Naive thymus-derived CD4-positive, alpha-beta T cell (primary cell): ENCODE results near the gene PEX12. TPM values are rescaled to one million over a fixed set of nuclear protein-coding genes. Genes with fewer than 3 reads are reported as not detected.

Source experiments
- ATAC-seq: fragments of 150-1000 bp; cut with Tn5 transposase; 2 replicates; pipeline ENCODE4 v1.10.0; 2021; ENCODE audit warnings: mild to moderate bottlenecking, moderate library complexity
- CTCF ChIA-PET: fragments of 350-600 bp; sonication (Branson Sonifier 250); formaldehyde crosslinking; loops from one replicate; lab custom pipeline; 2021; ENCODE audit warnings: antibody characterized with exemption; lab: Charles Lee
- POLR2A ChIA-PET: fragments of 350-600 bp; sonication (Branson Sonifier 250); formaldehyde crosslinking; loops from one replicate; lab custom pipeline; 2021; ENCODE audit warnings: antibody characterized with exemption, inconsistent platforms; lab: Charles Lee
- DNase-seq, 9 donors: peaks; one replicate each; pipeline versions ENCODE4 v3.0.0 to v3.0.0-alpha.2; 2020 to 2022; ENCODE audit warnings: mixed read lengths in 1 of 9
- H3K27ac ChIP-seq: one replicate; pipeline ENCODE4 v1.7.0; 2013; ENCODE audit warnings: mild to moderate bottlenecking, low read depth, low read length, moderate library complexity
- H3K27me3 ChIP-seq, 2 donors: one replicate each; pipeline ENCODE4 v1.7.0; 2013; ENCODE audit warnings: low read length in 2 of 2, mild to moderate bottlenecking in 2 of 2, moderate library complexity in 2 of 2; ENCODE audit not compliant: control insufficient read depth in 2 of 2, insufficient read depth in 2 of 2
- H3K36me3 ChIP-seq, 3 experiments: 1 replicate in 2 of 3; 2 replicates in 1 of 3; pipeline ENCODE4 v1.7.0; 2013; ENCODE audit warnings: low read length in 3 of 3, mild to moderate bottlenecking in 3 of 3, moderate library complexity in 1 of 3; ENCODE audit not compliant: insufficient read depth in 3 of 3, control insufficient read depth in 2 of 3
- H3K4me1 ChIP-seq, 2 donors: one replicate each; pipeline ENCODE4 v1.7.0; 2013; ENCODE audit warnings: low read length in 2 of 2, mild to moderate bottlenecking in 2 of 2, moderate library complexity in 1 of 2; ENCODE audit not compliant: control insufficient read depth in 2 of 2, insufficient read depth in 2 of 2
- H3K4me3 ChIP-seq: 2 replicates; pipeline ENCODE4 v1.7.0; 2013; ENCODE audit warnings: mild to moderate bottlenecking, low read length
- H3K9me3 ChIP-seq, 3 experiments: 1 replicate in 2 of 3; 2 replicates in 1 of 3; pipeline ENCODE4 v1.7.0; 2013; ENCODE audit warnings: low read length in 3 of 3; ENCODE audit not compliant: control insufficient read depth in 2 of 3
- H3K27ac Mint-ChIP-seq, 9 donors: one replicate each; pipeline ENCODE4 v1.8.0; 2020 to 2022; ENCODE audit warnings: mixed read lengths in 9 of 9, mild to moderate bottlenecking in 8 of 9, moderate library complexity in 5 of 9, inconsistent platforms in 2 of 9
- H3K27me3 Mint-ChIP-seq, 5 donors: one replicate each; pipeline ENCODE4 v1.8.0; 2021 to 2022; ENCODE audit warnings: mixed read lengths in 5 of 5, mild to moderate bottlenecking in 1 of 5
- H3K36me3 Mint-ChIP-seq, 5 donors: one replicate each; pipeline ENCODE4 v1.8.0; 2020 to 2022; ENCODE audit warnings: mixed read lengths in 5 of 5, mild to moderate bottlenecking in 3 of 5, inconsistent platforms in 1 of 5
- H3K4me1 Mint-ChIP-seq, 7 donors: one replicate each; pipeline ENCODE4 v1.8.0; 2020 to 2022; ENCODE audit warnings: mixed read lengths in 7 of 7, mild to moderate bottlenecking in 3 of 7, inconsistent platforms in 1 of 7
- H3K4me3 Mint-ChIP-seq, 10 donors: one replicate each; pipeline ENCODE4 v1.8.0; 2020 to 2022; ENCODE audit warnings: mild to moderate bottlenecking in 10 of 10, mixed read lengths in 10 of 10, moderate library complexity in 6 of 10, inconsistent platforms in 2 of 10
- H3K9me3 Mint-ChIP-seq, 11 donors: one replicate each; pipeline ENCODE4 v1.8.0; 2020 to 2022; ENCODE audit warnings: mixed read lengths in 11 of 11, mild to moderate bottlenecking in 4 of 11, inconsistent platforms in 1 of 11, moderate library complexity in 1 of 11
- intact Hi-C, 2 donors: fragments of 100-400 bp; cut with micrococcal nuclease; formaldehyde crosslinking; loops; one replicate each; pipeline ENCODE4 v1.15.1; 2023
- polyA plus RNA-seq, 2 donors: library from polyadenylated mRNA; unstranded; fragments of 300-500 nt; fragmentation: Illumina TruSeq; gene quantifications; one replicate each; pipeline ENCODE4 v1.2.3, GENCODE V29; 2021
- total RNA-seq, 6 experiments: library from RNA in 5 of 6; stranded (reverse) in 5 of 6; gene quantifications; 1 replicate in 5 of 6; 2 replicates in 1 of 6; pipeline ENCODE4 v1.2.3 and lab custom pipeline; 2021 to 2026

The PEX12 gene
- total RNA-seq (1 to 10 TPM; 2.9 to 8.0 (median 5.3) TPM), polyA plus RNA-seq (1 to 10 TPM; 2.2 to 5.0 TPM), total RNA-seq (lab: John Stamatoyannopoulos, UW) (9.0 reads per million, percentile 34 among the genes with 10 or more reads in this experiment)

GRCh38 chr17:35578197-35578928 lies at the start of gene PEX12:
PEX12 (minus strand) TSS chr17:35578571; CDS start chr17:35578021, 550 bp downstream.
- Histone ChIP-seq H3K9me3 (no peaks in the 10 kb centered on the region), H3K36me3 (peaks cover 0 to 5% (median 0%) of the 10 kb centered on the region in 3 experiments), H3K27ac (peak within 1 kb of the TSS; percentile 92), H3K4me1 (peaks cover 5 to 12% of the 10 kb centered on the region in 2 donors), H3K4me3 (peak within 1 kb of the TSS; percentile 86), H3K27me3 (no peaks in the 10 kb centered on the region)
- H3K27me3 Mint-ChIP-seq: peaks cover 0 to 2% (median 0%) of the 10 kb centered on the region in 5 donors
- DNase-seq (peak; percentile 62 to 94 (median 89)), ATAC-seq (peak; percentile 99)
- H3K36me3 Mint-ChIP-seq: peaks cover 0 to 7% (median 0%) of the 10 kb centered on the region in 5 donors
- CTCF ChIA-PET: interaction anchor here (0.8 to 1.8 kb wide), 8 partner anchors 8 to 265 kb away, joined by 3 to 8 read pairs (median 5); partner anchors contain the start of genes AP2B1 and TAF15
- intact Hi-C loops: loop anchor here (1.0 to 5.0 kb wide), 9 partner anchors 9 to 490 kb away; partner anchors contain the start of genes AP2B1 (in 2 of the 2), NLE1 (in 2 of the 2) and SLFN5 (in 1 of the 2)
- H3K4me1 Mint-ChIP-seq: peaks cover 6 to 40% (median 32%) of the 10 kb centered on the region in 7 donors
- H3K4me3 Mint-ChIP-seq: peak within 1 kb of the TSS; percentile 92 to 100 (median 97)
- peak within 1 kb of the TSS; percentile 96 to 100 (median 99) for H3K27ac Mint-ChIP-seq
- H3K9me3 Mint-ChIP-seq: no peaks in the 10 kb centered on the region
- POLR2A ChIA-PET: interaction anchor here (0.6 to 6.7 kb wide), 42 partner anchors 10 to 556 kb away, joined by 3 to 153 read pairs (median 4); partner anchors contain the start of genes AP2B1, NLE1, RAD51D and RFFL

- no peak overlapping the region for H3K4me3 ChIP-seq
- Mint-ChIP-seq H3K27me3 (no peaks in the 10 kb centered on the region), H3K27ac (no peak overlapping the region), H3K4me3 (no peak overlapping the region), H3K9me3 (no peaks in the 10 kb centered on the region), H3K4me1 (peaks cover 0 to 3% (median 0%) of the 10 kb centered on the region in 7 donors), H3K36me3 (peaks cover 4 to 40% (median 17%) of the 10 kb centered on the region in 5 donors)
- H3K9me3 ChIP-seq: no peaks in the 10 kb centered on the region
- intact Hi-C loops: no loop called here
- CTCF ChIA-PET: no interaction called here
- H3K27ac ChIP-seq: no peak overlapping the region
- peaks cover 13 to 50% (median 19%) of the 10 kb centered on the region in 3 experiments for H3K36me3 ChIP-seq
- DNase-seq: no peak
- no peaks in the 10 kb centered on the region for H3K4me1 ChIP-seq
- ATAC-seq: no peak
- POLR2A ChIA-PET: no interaction called here
- no peaks in the 10 kb centered on the region for H3K27me3 ChIP-seq
These were observed 49.0 kb upstream of the PEX12 start for GRCh38 chr17:35627417-35627816.

- DNase-seq: no peak
- no peak overlapping the region for H3K4me3 Mint-ChIP-seq
- peaks cover 0 to 8% (median 5%) of the 10 kb centered on the region in 7 donors for H3K4me1 Mint-ChIP-seq
- no peak for ATAC-seq
- Histone ChIP-seq H3K27me3 (no peaks in the 10 kb centered on the region), H3K27ac (no peak overlapping the region), H3K36me3 (peaks cover 3 to 27% (median 11%) of the 10 kb centered on the region in 3 experiments), H3K4me1 (no peaks in the 10 kb centered on the region), H3K4me3 (no peak overlapping the region), H3K9me3 (no peaks in the 10 kb centered on the region)
- peaks cover 0 to 29% (median 7%) of the 10 kb centered on the region in 5 donors for H3K36me3 Mint-ChIP-seq
- H3K9me3 Mint-ChIP-seq: no peaks in the 10 kb centered on the region
- ChIA-PET CTCF (interaction anchor here (0.8 to 1.3 kb wide), 2 partner anchors 9 to 125 kb away, joined by 3 to 4 read pairs; no protein-coding TSS in a partner anchor), POLR2A (no interaction called here)
- intact Hi-C loops: no loop called here
- H3K27me3 Mint-ChIP-seq: no peaks in the 10 kb centered on the region
- peak overlapping the region in 1 of 9 donors; percentile 27 for H3K27ac Mint-ChIP-seq
These were observed 43.4 kb upstream of the PEX12 start for GRCh38 chr17:35621768-35622167.

- Mint-ChIP-seq H3K27me3 (no peaks in the 10 kb centered on the region), H3K4me1 (peaks cover 0 to 8% (median 5%) of the 10 kb centered on the region in 7 donors), H3K27ac (no peak overlapping the region), H3K4me3 (no peak overlapping the region), H3K36me3 (peaks cover 0 to 5% (median 0%) of the 10 kb centered on the region in 5 donors), H3K9me3 (no peaks in the 10 kb centered on the region)
- DNase-seq (no peak), ATAC-seq (no peak)
- Histone ChIP-seq H3K9me3 (no peaks in the 10 kb centered on the region), H3K4me1 (no peaks in the 10 kb centered on the region), H3K36me3 (peaks cover 0 to 7% (median 3%) of the 10 kb centered on the region in 3 experiments), H3K27ac (no peak overlapping the region), H3K27me3 (no peaks in the 10 kb centered on the region), H3K4me3 (no peak overlapping the region)
- intact Hi-C loops: no loop called here
- ChIA-PET CTCF (no interaction called here), POLR2A (no interaction called here)
These were observed 40.3 kb upstream of the PEX12 start for GRCh38 chr17:35618628-35619027.

- Mint-ChIP-seq H3K27me3 (no peaks in the 10 kb centered on the region), H3K9me3 (no peaks in the 10 kb centered on the region), H3K36me3 (peaks cover 0 to 5% (median 0%) of the 10 kb centered on the region in 5 donors), H3K4me1 (peaks cover 0 to 14% (median 9%) of the 10 kb centered on the region in 7 donors), H3K27ac (no peak overlapping the region), H3K4me3 (no peak overlapping the region)
- ChIA-PET POLR2A (interaction anchor here (0.6 kb wide), 1 partner anchor 602 kb away, joined by 3 read pairs; no protein-coding TSS in a partner anchor), CTCF (interaction anchor here (0.6 to 0.7 kb wide), 2 partner anchors 10 to 181 kb away, joined by 3 read pairs; no protein-coding TSS in a partner anchor)
- no peaks in the 10 kb centered on the region for H3K27me3 ChIP-seq
- H3K4me3 ChIP-seq: no peak overlapping the region
- no peaks in the 10 kb centered on the region for H3K4me1 ChIP-seq
- H3K9me3 ChIP-seq: no peaks in the 10 kb centered on the region
- ATAC-seq: no peak
- peaks cover 0 to 11% (median 3%) of the 10 kb centered on the region in 3 experiments for H3K36me3 ChIP-seq
- H3K27ac ChIP-seq: no peak overlapping the region
- DNase-seq: no peak
- intact Hi-C loops: no loop called here
These were observed 39.1 kb upstream of the PEX12 start for GRCh38 chr17:35617505-35617904.

GRCh38 chr17:35616536-35616935 lies 38.2 kb upstream of the PEX12 start:
- H3K27me3 Mint-ChIP-seq: no peaks in the 10 kb centered on the region
- H3K27ac Mint-ChIP-seq: no peak overlapping the region
- H3K9me3 Mint-ChIP-seq: no peaks in the 10 kb centered on the region
- POLR2A ChIA-PET: no interaction called here
- H3K36me3 Mint-ChIP-seq: peaks cover 0 to 8% (median 0%) of the 10 kb centered on the region in 5 donors
- Histone ChIP-seq H3K27ac (no peak overlapping the region), H3K9me3 (no peaks in the 10 kb centered on the region), H3K4me3 (no peak overlapping the region), H3K36me3 (peaks cover 0 to 11% (median 3%) of the 10 kb centered on the region in 3 experiments), H3K4me1 (no peaks in the 10 kb centered on the region), H3K27me3 (no peaks in the 10 kb centered on the region)
- peaks cover 0 to 14% (median 9%) of the 10 kb centered on the region in 7 donors for H3K4me1 Mint-ChIP-seq
- intact Hi-C loops: no loop called here
- H3K4me3 Mint-ChIP-seq: no peak overlapping the region
- CTCF ChIA-PET: interaction anchor here (0.6 to 6.2 kb wide), 2 partner anchors 130 to 244 kb away, joined by 4 to 93 read pairs; no protein-coding TSS in a partner anchor
- ATAC-seq (no peak), DNase-seq (no peak)
